DND-41 (cell line): ENCODE data around the gene ZNF560.

Experiments
- ATAC-seq: fragments of 200-7000 bp; cut with Tn5 transposase; 3 replicates; pipeline ENCODE4 v1.9.1; 2021; ENCODE audit warnings: low read depth; ENCODE audit not compliant: insufficient read depth
- DNase-seq: peaks from one replicate; pipeline ENCODE4 v3.0.0-alpha.2; 2020
- H2AFZ ChIP-seq: 2 replicates; pipeline ENCODE4 v1.6.0; 2012; ENCODE audit warnings: low read depth, low read length
- H3K27ac ChIP-seq: 2 replicates; pipeline ENCODE4 v1.5.1; 2012; ENCODE audit warnings: low read length, inconsistent platforms
- H3K27me3 ChIP-seq: fragments of 200-600 bp; sonication (generic); 2 replicates; pipeline ENCODE4 v1.6.0; 2012; ENCODE audit warnings: low read length, mild to moderate bottlenecking, inconsistent platforms; ENCODE audit not compliant: insufficient read depth, poor library complexity
- H3K36me3 ChIP-seq: 2 replicates; pipeline ENCODE4 v1.5.1; 2012; ENCODE audit warnings: low read length, inconsistent platforms; ENCODE audit not compliant: insufficient read depth
- H3K4me1 ChIP-seq: 2 replicates; pipeline ENCODE4 v1.5.1; 2012; ENCODE audit warnings: mild to moderate bottlenecking, low read length; ENCODE audit not compliant: insufficient read depth
- H3K4me2 ChIP-seq: 2 replicates; pipeline ENCODE4 v1.6.0; 2012; ENCODE audit warnings: mild to moderate bottlenecking, moderate library complexity, low read length, inconsistent platforms; ENCODE audit not compliant: insufficient read depth
- H3K4me3 ChIP-seq, 2 experiments: fragments of 200-600 bp in 1 of 2; shearing (Covaris generic) in 1 of 2; 2 replicates each; pipeline ENCODE4 v1.5.1; 2012 to 2016; ENCODE audit warnings: inconsistent platforms in 2 of 2, low read length in 2 of 2, mild to moderate bottlenecking in 2 of 2, low read depth in 1 of 2, moderate library complexity in 1 of 2
- H3K79me2 ChIP-seq: 2 replicates; pipeline ENCODE4 v1.6.0; 2012; ENCODE audit warnings: low read length, inconsistent platforms; ENCODE audit not compliant: insufficient read depth
- H3K9ac ChIP-seq: 2 replicates; pipeline ENCODE4 v1.6.0; 2012; ENCODE audit warnings: low read depth, mild to moderate bottlenecking, inconsistent platforms, low read length, moderate library complexity
- H3K9me3 ChIP-seq: 2 replicates; pipeline ENCODE4 v1.5.1; 2012; ENCODE audit warnings: low read length, moderate library complexity, mild to moderate bottlenecking, inconsistent platforms; ENCODE audit not compliant: insufficient read depth, severe bottlenecking
- H4K20me1 ChIP-seq: 2 replicates; pipeline ENCODE4 v1.6.0; 2012; ENCODE audit warnings: low read length; ENCODE audit not compliant: insufficient read depth
- CTCF ChIP-seq: IDR thresholded peaks from 2 replicates; pipeline ENCODE4 v1.5.1; 2012; ENCODE audit warnings: borderline replicate concordance, low read length, moderate library complexity, mild to moderate bottlenecking; ENCODE audit not compliant: poor library complexity, severe bottlenecking; ENCODE audit errors: extremely low read depth
- EZH2 ChIP-seq: IDR thresholded peaks from 3 replicates; pipeline ENCODE4 v1.6.1; 2012; ENCODE audit warnings: borderline replicate concordance, low read depth, mild to moderate bottlenecking, moderate library complexity, low read length, inconsistent platforms; ENCODE audit not compliant: severe bottlenecking

ZNF560 gene

GRCh38 chr19:9500796-9501195 lies 2.4 kb upstream of the ZNF560 start:
- no peak for ATAC-seq

GRCh38 chr19:9494096-9494495 lies 4.3 kb downstream of the ZNF560 start:
- Histone ChIP-seq H3K27ac (no peak overlapping the region), H3K9ac (no peak overlapping the region), H3K36me3 (no peaks in the 10 kb centered on the region), H2AFZ (no peak overlapping the region), H3K9me3 (no peaks in the 10 kb centered on the region), H3K27me3 (no peaks in the 10 kb centered on the region), H3K4me3 (no peak overlapping the region), H3K79me2 (no peaks in the 10 kb centered on the region), H3K4me1 (no peaks in the 10 kb centered on the region), H3K4me2 (no peak overlapping the region), H4K20me1 (no peaks in the 10 kb centered on the region)
- no peak for ATAC-seq
- TF ChIP-seq CTCF (no peak), EZH2 (no peak)
- DNase-seq: no peak

More at GRCh38 chr19:9500796-9501195, 2.4 kb upstream of the ZNF560 start:
- H3K4me2 ChIP-seq: no peak overlapping the region
- H3K9me3 ChIP-seq: peaks cover 3% of the 10 kb centered on the region
- H3K9ac ChIP-seq: no peak overlapping the region
- no peak overlapping the region for H2AFZ ChIP-seq
- H3K4me3 ChIP-seq: no peak overlapping the region
- TF ChIP-seq EZH2 (no peak), CTCF (no peak)
- no peaks in the 10 kb centered on the region for H3K27me3 ChIP-seq
- no peaks in the 10 kb centered on the region for H3K36me3 ChIP-seq
- H4K20me1 ChIP-seq: no peaks in the 10 kb centered on the region
- no peaks in the 10 kb centered on the region for H3K79me2 ChIP-seq
- no peak for DNase-seq
- no peaks in the 10 kb centered on the region for H3K4me1 ChIP-seq
- no peak overlapping the region for H3K27ac ChIP-seq

- ATAC-seq (no peak), DNase-seq (no peak)
- H4K20me1 ChIP-seq: no peaks in the 10 kb centered on the region
- no peaks in the 10 kb centered on the region for H3K4me1 ChIP-seq
- no peak overlapping the region for H2AFZ ChIP-seq
- H3K9ac ChIP-seq: no peak overlapping the region
- no peak overlapping the region for H3K27ac ChIP-seq
- H3K9me3 ChIP-seq: peaks cover 31% of the 10 kb centered on the region
- no peaks in the 10 kb centered on the region for H3K27me3 ChIP-seq
- TF ChIP-seq CTCF (no peak), EZH2 (no peak)
- no peaks in the 10 kb centered on the region for H3K36me3 ChIP-seq
- H3K4me3 ChIP-seq: no peak overlapping the region
- H3K79me2 ChIP-seq: no peaks in the 10 kb centered on the region
- H3K4me2 ChIP-seq: no peak overlapping the region
Measured at GRCh38 chr19:9487016-9487415, 11.4 kb downstream of the ZNF560 start.

- Histone ChIP-seq H3K27ac (no peak overlapping the region), H3K27me3 (no peaks in the 10 kb centered on the region), H3K79me2 (no peaks in the 10 kb centered on the region), H2AFZ (no peak overlapping the region), H3K4me3 (no peak overlapping the region), H3K4me1 (no peaks in the 10 kb centered on the region), H4K20me1 (no peaks in the 10 kb centered on the region), H3K9me3 (peaks cover 31% of the 10 kb centered on the region), H3K4me2 (no peak overlapping the region), H3K9ac (no peak overlapping the region), H3K36me3 (no peaks in the 10 kb centered on the region)
- no peak for ATAC-seq
- TF ChIP-seq CTCF (no peak), EZH2 (no peak)
- no peak for DNase-seq
Measured at GRCh38 chr19:9485140-9485539, 13.3 kb downstream of the ZNF560 start.
